Measurements from ENCODE around the gene IMMP2L. TPM values are rescaled to one million over a fixed set of nuclear protein-coding genes. Genes with fewer than 3 reads are reported as not detected.
"Not testable (repeated sequence)": the region's sequence is repeated elsewhere in the genome, so short reads cannot be mapped to it uniquely, and the experiment has no call there.

IMMP2L gene
- total RNA-seq, 1 experiment from 2014 or later = 17.2 TPM

- Histone ChIP-seq H3K9ac (ENCODE audit: low read length) (no peak overlapping the region), H3K36me3 (ENCODE audit: insufficient read depth, low read length) (no peaks in the 10 kb centered on the region), H3K4me2 (ENCODE audit: low read depth, low read length, poor library complexity, severe bottlenecking) (no peak overlapping the region)
These were observed 102.5 kb downstream of the IMMP2L start for GRCh38 chr7:111459757-111460280.

GRCh38 chr7:111459065-111459756, 103.1 kb downstream of the IMMP2L start:
- Histone ChIP-seq H3K4me1 (ENCODE audit: low read length) (no peaks in the 10 kb centered on the region), H3K27me3 (ENCODE audit: low read length) (no peaks in the 10 kb centered on the region), H4K20me1 (ENCODE audit: insufficient read depth, low read depth, low read length) (no peaks in the 10 kb centered on the region), H3K9me2 (replicated peaks; ENCODE audit: insufficient read depth, low read length) (no peaks in the 10 kb centered on the region), H3K9ac (ENCODE audit: low read length) (no peak overlapping the region), H3K4me3 (ENCODE audit: low read length) (no peak overlapping the region), H3K27ac (ENCODE audit: low read length) (no peak overlapping the region), H3K36me3 (ENCODE audit: insufficient read depth, low read length) (no peaks in the 10 kb centered on the region), H3K9me3 (ENCODE audit: low read length) (no peaks in the 10 kb centered on the region), H3K4me2 (ENCODE audit: low read depth, low read length, poor library complexity, severe bottlenecking) (no peak overlapping the region), H3K79me2 (ENCODE audit: low read length) (no peaks in the 10 kb centered on the region), H2AFZ (ENCODE audit: low read length) (no peak overlapping the region)
- DNase-seq = no peak

More at GRCh38 chr7:111459757-111460280, 102.5 kb downstream of the IMMP2L start:
- no peaks in the 10 kb centered on the region for H3K9me2 ChIP-seq (replicated peaks; ENCODE audit: insufficient read depth, low read length)
- no peaks in the 10 kb centered on the region for H3K4me1 ChIP-seq (ENCODE audit: low read length)
- DNase-seq = no peak
- H2AFZ ChIP-seq (ENCODE audit: low read length) = no peak overlapping the region
- H3K27me3 ChIP-seq (ENCODE audit: low read length) = no peaks in the 10 kb centered on the region
- no peak overlapping the region for H3K4me3 ChIP-seq (ENCODE audit: low read length)
- no peaks in the 10 kb centered on the region for H3K9me3 ChIP-seq (ENCODE audit: low read length)
- H3K79me2 ChIP-seq (ENCODE audit: low read length) = no peaks in the 10 kb centered on the region
- no peak overlapping the region for H3K27ac ChIP-seq (ENCODE audit: low read length)
- H4K20me1 ChIP-seq (ENCODE audit: insufficient read depth, low read depth, low read length) = no peaks in the 10 kb centered on the region

- H3K36me3 ChIP-seq (ENCODE audit: insufficient read depth, low read length); H3K9me2 ChIP-seq (replicated peaks; ENCODE audit: insufficient read depth, low read length); H2AFZ ChIP-seq (ENCODE audit: low read length); H3K27ac ChIP-seq (ENCODE audit: low read length); H3K79me2 ChIP-seq (ENCODE audit: low read length); DNase-seq; H3K27me3 ChIP-seq (ENCODE audit: low read length); H4K20me1 ChIP-seq (ENCODE audit: insufficient read depth, low read depth, low read length); H3K9ac ChIP-seq (ENCODE audit: low read length); H3K4me1 ChIP-seq (ENCODE audit: low read length); H3K9me3 ChIP-seq (ENCODE audit: low read length); H3K4me3 ChIP-seq (ENCODE audit: low read length); H3K4me2 ChIP-seq (ENCODE audit: low read depth, low read length, poor library complexity, severe bottlenecking): not testable (repeated sequence)
These were observed 111.6 kb downstream of the IMMP2L start for GRCh38 chr7:111450705-111451104.

- not testable (repeated sequence) for H3K36me3 ChIP-seq (ENCODE audit: insufficient read depth, low read length); H3K9me2 ChIP-seq (replicated peaks; ENCODE audit: insufficient read depth, low read length); H2AFZ ChIP-seq (ENCODE audit: low read length); H4K20me1 ChIP-seq (ENCODE audit: insufficient read depth, low read depth, low read length); H3K9me3 ChIP-seq (ENCODE audit: low read length); H3K4me1 ChIP-seq (ENCODE audit: low read length); H3K27me3 ChIP-seq (ENCODE audit: low read length); H3K9ac ChIP-seq (ENCODE audit: low read length); H3K27ac ChIP-seq (ENCODE audit: low read length); H3K4me2 ChIP-seq (ENCODE audit: low read depth, low read length, poor library complexity, severe bottlenecking); H3K4me3 ChIP-seq (ENCODE audit: low read length); H3K79me2 ChIP-seq (ENCODE audit: low read length); DNase-seq
These were observed 114.8 kb downstream of the IMMP2L start for GRCh38 chr7:111447502-111447901.

- Histone ChIP-seq H3K4me3 (ENCODE audit: low read length) (no peak overlapping the region), H3K79me2 (ENCODE audit: low read length) (no peaks in the 10 kb centered on the region), H3K27ac (ENCODE audit: low read length) (no peak overlapping the region), H3K27me3 (ENCODE audit: low read length) (no peaks in the 10 kb centered on the region), H3K9me2 (replicated peaks; ENCODE audit: insufficient read depth, low read length) (no peaks in the 10 kb centered on the region), H3K36me3 (ENCODE audit: insufficient read depth, low read length) (no peaks in the 10 kb centered on the region), H4K20me1 (ENCODE audit: insufficient read depth, low read depth, low read length) (no peaks in the 10 kb centered on the region), H3K4me1 (ENCODE audit: low read length) (no peaks in the 10 kb centered on the region), H3K9ac (ENCODE audit: low read length) (no peak overlapping the region), H2AFZ (ENCODE audit: low read length) (no peak overlapping the region), H3K4me2 (ENCODE audit: low read depth, low read length, poor library complexity, severe bottlenecking) (no peak overlapping the region), H3K9me3 (ENCODE audit: low read length) (peaks cover 8% of the 10 kb centered on the region; the same call in 1 of the 2 replicates)
- peak; percentile 11 for DNase-seq
These were observed 122.3 kb downstream of the IMMP2L start for GRCh38 chr7:111439977-111440376.

- Histone ChIP-seq H3K79me2 (ENCODE audit: low read length) (no peaks in the 10 kb centered on the region), H3K4me2 (ENCODE audit: low read depth, low read length, poor library complexity, severe bottlenecking) (no peak overlapping the region), H4K20me1 (ENCODE audit: insufficient read depth, low read depth, low read length) (no peaks in the 10 kb centered on the region), H3K27ac (ENCODE audit: low read length) (no peak overlapping the region), H3K4me1 (ENCODE audit: low read length) (no peaks in the 10 kb centered on the region), H3K9me3 (ENCODE audit: low read length) (peaks cover 11% of the 10 kb centered on the region; the same call in 1 of the 2 replicates), H3K36me3 (ENCODE audit: insufficient read depth, low read length) (no peaks in the 10 kb centered on the region), H2AFZ (ENCODE audit: low read length) (no peak overlapping the region), H3K4me3 (ENCODE audit: low read length) (no peak overlapping the region), H3K27me3 (ENCODE audit: low read length) (no peaks in the 10 kb centered on the region), H3K9me2 (replicated peaks; ENCODE audit: insufficient read depth, low read length) (no peaks in the 10 kb centered on the region), H3K9ac (ENCODE audit: low read length) (no peak overlapping the region)
- peak; percentile 32 for DNase-seq
These were observed 123.7 kb downstream of the IMMP2L start for GRCh38 chr7:111438369-111439289.

- Histone ChIP-seq H3K9me3 (ENCODE audit: low read length) (peaks cover 11% of the 10 kb centered on the region; the same call in 1 of the 2 replicates), H2AFZ (ENCODE audit: low read length) (no peak overlapping the region), H3K4me3 (ENCODE audit: low read length) (no peak overlapping the region), H3K36me3 (ENCODE audit: insufficient read depth, low read length) (no peaks in the 10 kb centered on the region), H3K4me1 (ENCODE audit: low read length) (no peaks in the 10 kb centered on the region), H3K79me2 (ENCODE audit: low read length) (no peaks in the 10 kb centered on the region), H3K9me2 (replicated peaks; ENCODE audit: insufficient read depth, low read length) (no peaks in the 10 kb centered on the region), H4K20me1 (ENCODE audit: insufficient read depth, low read depth, low read length) (no peaks in the 10 kb centered on the region), H3K27ac (ENCODE audit: low read length) (no peak overlapping the region), H3K4me2 (ENCODE audit: low read depth, low read length, poor library complexity, severe bottlenecking) (no peak overlapping the region), H3K27me3 (ENCODE audit: low read length) (no peaks in the 10 kb centered on the region), H3K9ac (ENCODE audit: low read length) (no peak overlapping the region)
- no peak for DNase-seq
These were observed 124.6 kb downstream of the IMMP2L start for GRCh38 chr7:111437736-111438135.

- Histone ChIP-seq H3K27me3 (ENCODE audit: low read length) (no peaks in the 10 kb centered on the region), H3K27ac (ENCODE audit: low read length) (no peak overlapping the region), H3K79me2 (ENCODE audit: low read length) (no peaks in the 10 kb centered on the region), H3K4me3 (ENCODE audit: low read length) (no peak overlapping the region), H3K9me3 (ENCODE audit: low read length) (peaks cover 11% of the 10 kb centered on the region; the same call in 1 of the 2 replicates), H4K20me1 (ENCODE audit: insufficient read depth, low read depth, low read length) (no peaks in the 10 kb centered on the region), H3K4me1 (ENCODE audit: low read length) (no peaks in the 10 kb centered on the region), H3K4me2 (ENCODE audit: low read depth, low read length, poor library complexity, severe bottlenecking) (no peak overlapping the region), H3K9me2 (replicated peaks; ENCODE audit: insufficient read depth, low read length) (no peaks in the 10 kb centered on the region), H2AFZ (ENCODE audit: low read length) (no peak overlapping the region), H3K9ac (ENCODE audit: low read length) (no peak overlapping the region), H3K36me3 (ENCODE audit: insufficient read depth, low read length) (no peaks in the 10 kb centered on the region)
- peak; percentile 16 for DNase-seq
These were observed 125.7 kb downstream of the IMMP2L start for GRCh38 chr7:111436608-111437007.

Measured in Karpas-422 (cell line).